ENCODE measurements around the gene DND1. TPM values are rescaled to one million over a fixed set of nuclear protein-coding genes. Genes with fewer than 3 reads are reported as not detected.
"Not testable (repeated sequence)": the region's sequence is repeated elsewhere in the genome, so short reads cannot be mapped to it uniquely, and the experiment has no call there.

Gene DND1
- total RNA-seq, 2 donors from 2014 or later, result 3.3 to 7.8 TPM

GRCh38 chr5:140658870-140659269 is 14.5 kb downstream of the DND1 start:
- Mint-ChIP-seq H3K4me1 (ENCODE audit: low read depth in 2 of 2) (peaks cover 9 to 11% of the 10 kb centered on the region in 2 donors), H3K4me3 (no peak overlapping the region), H3K9me3 (no peaks in the 10 kb centered on the region), H3K27ac (no peak overlapping the region), H3K36me3 (peaks cover 60% of the 10 kb centered on the region), H3K27me3 (no peaks in the 10 kb centered on the region)
- ATAC-seq (no peak), DNase-seq (ENCODE audit: low spot score) (no peak)

- peak overlapping the region; percentile 100 for H3K4me3 Mint-ChIP-seq
- peak overlapping the region; percentile 92 to 96 for H3K27ac Mint-ChIP-seq
- peaks cover 13% of the 10 kb centered on the region for H3K36me3 Mint-ChIP-seq
- DNase-seq (ENCODE audit: low spot score) (no peak), ATAC-seq (no peak)
- no peaks in the 10 kb centered on the region for H3K9me3 Mint-ChIP-seq
- H3K27me3 Mint-ChIP-seq, result no peaks in the 10 kb centered on the region
- H3K4me1 Mint-ChIP-seq (ENCODE audit: low read depth in 2 of 2), result peaks cover 18 to 24% of the 10 kb centered on the region in 2 donors
Observed at GRCh38 chr5:140647042-140647419, 26.3 kb downstream of the DND1 start.

- no peaks in the 10 kb centered on the region for H3K27me3 Mint-ChIP-seq
- H3K9me3 Mint-ChIP-seq, result peaks cover 3% of the 10 kb centered on the region
- ATAC-seq (no peak), DNase-seq (ENCODE audit: low spot score) (no peak)
- H3K27ac Mint-ChIP-seq, result no peak overlapping the region
- H3K36me3 Mint-ChIP-seq, result peaks cover 5% of the 10 kb centered on the region
- H3K4me3 Mint-ChIP-seq, result no peak overlapping the region
- H3K4me1 Mint-ChIP-seq (ENCODE audit: low read depth in 2 of 2), result peaks cover 33 to 34% of the 10 kb centered on the region in 2 donors
Observed at GRCh38 chr5:140642718-140643117, 30.7 kb downstream of the DND1 start.

DNA sequence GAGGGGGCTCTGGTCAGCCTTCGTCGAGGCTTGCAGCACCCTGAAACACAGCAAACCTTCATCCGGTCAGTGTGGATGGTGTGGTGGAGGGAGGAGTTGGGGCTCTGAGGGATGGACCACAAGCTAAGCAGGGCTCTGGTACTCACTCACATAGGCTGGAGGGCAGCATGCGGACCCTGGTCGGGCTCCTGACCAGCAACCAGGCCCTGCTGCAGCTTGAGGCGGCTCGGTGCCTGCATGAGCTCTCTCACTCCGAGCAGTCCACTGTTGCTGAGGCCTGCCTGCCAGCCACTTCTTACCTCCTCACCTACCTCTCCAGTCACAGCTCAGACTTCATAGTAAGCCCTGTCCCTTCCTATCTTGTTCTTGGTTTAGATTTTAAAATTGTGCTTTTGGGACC is 31.7 kb downstream of the DND1 start:
- Mint-ChIP-seq H3K36me3 (peaks cover 5% of the 10 kb centered on the region), H3K9me3 (peaks cover 3% of the 10 kb centered on the region), H3K27me3 (no peaks in the 10 kb centered on the region), H3K27ac (peak overlapping the region in 1 of 2 donors; percentile 48), H3K4me3 (no peak overlapping the region), H3K4me1 (ENCODE audit: low read depth in 2 of 2) (peaks cover 29 to 30% of the 10 kb centered on the region in 2 donors)
- no peak for ATAC-seq
- no peak for DNase-seq (ENCODE audit: low spot score)

- Mint-ChIP-seq H3K4me3 (peak within 1 kb of the TSS; percentile 99), H3K36me3 (peaks cover 5% of the 10 kb centered on the region), H3K27ac (peak within 1 kb of the TSS; percentile 84 to 93), H3K4me1 (ENCODE audit: low read depth in 2 of 2) (peaks cover 24 to 25% of the 10 kb centered on the region in 2 donors), H3K27me3 (no peaks in the 10 kb centered on the region), H3K9me3 (peaks cover 3% of the 10 kb centered on the region)
- peak; percentile 99 to 100 for ATAC-seq
- peak; percentile 98 for DNase-seq (ENCODE audit: low spot score)
Observed at GRCh38 chr5:140639148-140639981, 34.0 kb downstream of the DND1 start, which contains the start of gene TMCO6. TSS of gene TMCO6 (plus strand) at chr5:140639451. CDS start at chr5:140639528, 77 bp downstream.

DNA sequence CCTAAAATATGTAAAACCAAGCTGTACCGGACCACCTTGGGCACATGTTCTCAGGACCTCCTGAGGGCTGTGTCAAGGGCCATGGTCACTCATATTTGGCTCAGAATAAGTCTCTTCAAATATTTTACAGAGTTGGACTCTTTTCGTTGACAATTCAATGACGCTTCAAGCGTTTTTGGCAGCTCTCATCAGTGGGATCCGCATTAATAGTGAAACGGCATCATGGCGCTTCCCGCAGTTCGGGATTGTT is 34.6 kb downstream of the DND1 start:
- H3K27ac Mint-ChIP-seq, result peak overlapping the region; percentile 84 to 93
- not testable (repeated sequence) for H3K27me3 Mint-ChIP-seq; DNase-seq (ENCODE audit: low spot score); H3K9me3 Mint-ChIP-seq; H3K36me3 Mint-ChIP-seq; ATAC-seq
- peak overlapping the region; percentile 99 for H3K4me3 Mint-ChIP-seq
- peaks cover 27 to 29% of the 10 kb centered on the region in 2 donors for H3K4me1 Mint-ChIP-seq (ENCODE audit: low read depth in 2 of 2)

DNA sequence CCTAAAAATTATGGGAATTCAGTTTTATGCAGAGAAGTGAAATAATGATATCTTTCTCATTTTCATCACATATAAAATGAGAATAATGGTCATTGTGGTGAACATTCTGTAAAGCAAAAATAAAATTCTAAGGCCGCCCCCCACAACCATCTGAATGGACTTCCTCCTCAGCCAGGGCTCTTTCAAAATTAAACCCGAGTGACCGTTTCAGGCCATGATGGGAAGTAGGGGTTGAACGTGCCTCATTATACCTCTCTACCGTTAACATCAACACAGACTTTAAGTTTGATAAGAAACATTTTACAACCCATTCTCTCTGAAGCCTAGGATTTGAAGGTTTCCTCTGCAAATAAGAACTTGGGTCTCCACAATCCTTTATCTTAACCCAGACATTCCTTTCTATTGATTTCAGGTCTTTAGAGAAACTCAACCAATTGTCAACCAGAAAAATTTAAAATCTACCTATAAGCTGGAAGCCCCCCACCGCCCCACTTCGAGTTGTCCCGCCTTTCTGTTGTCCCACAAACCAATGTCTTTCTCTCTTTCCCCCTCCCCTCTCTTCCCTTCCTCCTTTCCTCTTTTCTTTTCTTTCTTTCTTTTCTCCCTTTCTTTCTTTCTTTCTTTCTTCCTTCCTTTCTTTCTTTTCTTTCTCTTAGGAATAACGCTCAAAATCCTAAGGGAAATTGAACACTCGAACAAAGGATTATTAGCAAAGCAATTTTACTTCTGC is 35.8 kb downstream of the DND1 start:
- peak overlapping the region; percentile 54 for H3K4me3 Mint-ChIP-seq
- peak overlapping the region; percentile 84 to 93 for H3K27ac Mint-ChIP-seq
- ATAC-seq, result no peak
- peaks cover 3% of the 10 kb centered on the region for H3K9me3 Mint-ChIP-seq
- H3K4me1 Mint-ChIP-seq (ENCODE audit: low read depth in 2 of 2), result peaks cover 37 to 38% of the 10 kb centered on the region in 2 donors
- peaks cover 5% of the 10 kb centered on the region for H3K36me3 Mint-ChIP-seq
- no peak for DNase-seq (ENCODE audit: low spot score)
- peaks cover 0 to 4% of the 10 kb centered on the region in 2 donors for H3K27me3 Mint-ChIP-seq

GRCh38 chr5:140635291-140636257 is 37.8 kb downstream of the DND1 start:
- no peak overlapping the region for H3K4me3 Mint-ChIP-seq
- ATAC-seq (no peak), DNase-seq (ENCODE audit: low spot score) (no peak)
- H3K4me1 Mint-ChIP-seq (ENCODE audit: low read depth in 2 of 2), result peaks cover 34 to 39% of the 10 kb centered on the region in 2 donors
- peaks cover 9 to 10% of the 10 kb centered on the region in 2 donors for H3K27me3 Mint-ChIP-seq
- H3K36me3 Mint-ChIP-seq, result no peaks in the 10 kb centered on the region
- no peak overlapping the region for H3K27ac Mint-ChIP-seq
- peaks cover 3% of the 10 kb centered on the region for H3K9me3 Mint-ChIP-seq

- no peaks in the 10 kb centered on the region for H3K36me3 Mint-ChIP-seq
- peaks cover 3% of the 10 kb centered on the region for H3K9me3 Mint-ChIP-seq
- ATAC-seq (no peak), DNase-seq (ENCODE audit: low spot score) (no peak)
- H3K4me3 Mint-ChIP-seq, result no peak overlapping the region
- peaks cover 24 to 32% of the 10 kb centered on the region in 2 donors for H3K4me1 Mint-ChIP-seq (ENCODE audit: low read depth in 2 of 2)
- peaks cover 10% of the 10 kb centered on the region in 2 donors for H3K27me3 Mint-ChIP-seq
- no peak overlapping the region for H3K27ac Mint-ChIP-seq
Observed at GRCh38 chr5:140634103-140634502, 39.3 kb downstream of the DND1 start.

GRCh38 chr5:140633501-140633900 is 39.9 kb downstream of the DND1 start:
- peaks cover 10% of the 10 kb centered on the region in 2 donors for H3K27me3 Mint-ChIP-seq
- no peaks in the 10 kb centered on the region for H3K36me3 Mint-ChIP-seq
- ATAC-seq (no peak), DNase-seq (ENCODE audit: low spot score) (no peak)
- H3K4me1 Mint-ChIP-seq (ENCODE audit: low read depth in 2 of 2), result peaks cover 19 to 27% of the 10 kb centered on the region in 2 donors
- H3K27ac Mint-ChIP-seq, result peak overlapping the region in 1 of 2 donors; percentile 73
- H3K4me3 Mint-ChIP-seq, result peak overlapping the region; percentile 89
- H3K9me3 Mint-ChIP-seq, result peaks cover 3% of the 10 kb centered on the region

- peaks cover 14 to 15% of the 10 kb centered on the region in 2 donors for H3K27me3 Mint-ChIP-seq
- no peaks in the 10 kb centered on the region for H3K36me3 Mint-ChIP-seq
- no peaks in the 10 kb centered on the region for H3K9me3 Mint-ChIP-seq
- no peak for DNase-seq (ENCODE audit: low spot score)
- H3K4me1 Mint-ChIP-seq (ENCODE audit: low read depth in 2 of 2), result peaks cover 19 to 24% of the 10 kb centered on the region in 2 donors
- peak in 1 of 2 donors; percentile 33 for ATAC-seq
- peak within 1 kb of the TSS in 1 of 2 donors; percentile 73 for H3K27ac Mint-ChIP-seq
- H3K4me3 Mint-ChIP-seq, result peak within 1 kb of the TSS; percentile 89
Observed at GRCh38 chr5:140633021-140633471, 40.3 kb downstream of the DND1 start, which contains the start of gene CD14. TSS of gene CD14 (minus strand) at chr5:140633175. CDS start at chr5:140633071, 104 bp downstream.

- peaks cover 14 to 15% of the 10 kb centered on the region in 2 donors for H3K27me3 Mint-ChIP-seq
- H3K9me3 Mint-ChIP-seq, result no peaks in the 10 kb centered on the region
- ATAC-seq (peak; percentile 86 to 87), DNase-seq (ENCODE audit: low spot score) (peak; percentile 69)
- peak overlapping the region; percentile 89 for H3K4me3 Mint-ChIP-seq
- peak overlapping the region in 1 of 2 donors; percentile 73 for H3K27ac Mint-ChIP-seq
- H3K4me1 Mint-ChIP-seq (ENCODE audit: low read depth in 2 of 2), result peaks cover 19 to 21% of the 10 kb centered on the region in 2 donors
- no peaks in the 10 kb centered on the region for H3K36me3 Mint-ChIP-seq
Observed at GRCh38 chr5:140632366-140633020, 40.9 kb downstream of the DND1 start.

Data from natural killer cell treated with Interleukin-12 subunit alpha and Interleukin-12 subunit beta and Interleukin-15 and Interleukin-18, amount 100 ng/mL, for 72 hours (primary cell).